GM12891 (cell line): ENCODE results near the gene AGBL1.

Experiments used
- PAX5 ChIP-seq: IDR thresholded peaks from 2 replicates; pipeline ENCODE4 v1.6.1; 2011; ENCODE audit warnings: low read length, moderate library complexity, mild to moderate bottlenecking; ENCODE audit not compliant: insufficient read depth, severe bottlenecking
- POLR2A ChIP-seq: IDR thresholded peaks from 2 replicates; pipeline ENCODE4 v1.6.1; 2011; ENCODE audit warnings: low read depth, low read length, control low read depth
- POLR2AphosphoS5 ChIP-seq: IDR thresholded peaks from 2 replicates; pipeline ENCODE4 v1.6.1; 2011; ENCODE audit warnings: low read depth, low read length, control low read depth
- POU2F2 ChIP-seq: IDR thresholded peaks from 2 replicates; pipeline ENCODE4 v1.6.1; 2011; ENCODE audit warnings: low read depth, mild to moderate bottlenecking, control low read depth, low read length, moderate library complexity
- SPI1 ChIP-seq: IDR thresholded peaks from 2 replicates; pipeline ENCODE4 v1.6.1; 2011; ENCODE audit warnings: low read depth, low read length, control low read depth
- TAF1 ChIP-seq: IDR thresholded peaks from 2 replicates; pipeline ENCODE4 v1.6.1; 2011; ENCODE audit warnings: low read depth, low read length, control low read depth

DNA sequence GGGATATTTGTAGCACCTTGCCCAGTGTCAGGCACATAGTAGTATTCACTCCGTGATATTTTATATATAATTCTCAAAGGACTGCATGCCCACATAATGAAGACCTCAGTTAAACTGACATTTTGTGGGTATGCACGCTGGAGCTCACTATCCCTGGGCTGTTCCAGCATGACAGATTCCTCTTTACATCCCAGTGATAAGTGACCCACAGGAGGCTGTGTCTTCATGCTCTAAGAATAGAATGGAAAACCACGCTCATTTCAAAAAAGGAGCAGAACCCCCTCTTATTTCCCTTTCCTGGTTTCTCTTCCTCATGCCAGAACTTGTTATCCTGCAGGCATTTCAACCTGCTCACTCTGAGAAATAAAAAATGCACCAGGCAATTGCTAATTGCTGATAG, 717.5 kb downstream of the AGBL1 start:
- TF ChIP-seq POLR2A (no peak), POLR2AphosphoS5 (no peak), TAF1 (no peak), SPI1 (no peak), POU2F2 (no peak), PAX5 (no peak)
